GDM1 (cell line): ENCODE data around the gene SHROOM3.

Experiments used
- DNase-seq: peaks from one replicate; lab custom pipeline; 2025; lab: John Stamatoyannopoulos, UW

Gene SHROOM3

GRCh38 chr4:76751612-76752343 lies 316.7 kb downstream of the SHROOM3 start:
- no peak for DNase-seq

- no peak for DNase-seq
Measured at GRCh38 chr4:76752861-76753501, 318.0 kb downstream of the SHROOM3 start.

GRCh38 chr4:76753814-76754213 lies 318.8 kb downstream of the SHROOM3 start:
- no peak for DNase-seq

GRCh38 chr4:76754439-76754838 lies 319.4 kb downstream of the SHROOM3 start:
- DNase-seq: no peak

DNA sequence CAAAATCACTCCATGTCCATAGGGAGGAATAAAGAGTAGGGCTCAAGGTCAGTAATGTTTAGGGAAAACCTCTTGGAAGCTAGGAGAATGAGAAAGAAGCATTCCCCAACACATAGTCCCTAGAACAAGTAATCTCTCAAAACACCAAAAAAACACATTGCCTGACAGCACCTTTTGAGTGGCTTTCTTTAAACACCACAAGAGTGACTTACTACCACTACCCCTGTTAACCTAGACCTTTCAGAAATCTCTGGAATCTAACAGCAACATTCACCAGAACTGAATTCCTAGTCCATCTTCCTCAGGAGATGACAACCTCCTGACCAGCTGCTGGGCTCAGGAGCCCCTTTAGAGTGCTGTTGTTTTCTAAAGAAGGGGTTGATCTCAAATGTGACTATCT lies 320.7 kb downstream of the SHROOM3 start:
- no peak for DNase-seq

GRCh38 chr4:76756416-76756815 lies 321.4 kb downstream of the SHROOM3 start:
- DNase-seq: no peak

DNA sequence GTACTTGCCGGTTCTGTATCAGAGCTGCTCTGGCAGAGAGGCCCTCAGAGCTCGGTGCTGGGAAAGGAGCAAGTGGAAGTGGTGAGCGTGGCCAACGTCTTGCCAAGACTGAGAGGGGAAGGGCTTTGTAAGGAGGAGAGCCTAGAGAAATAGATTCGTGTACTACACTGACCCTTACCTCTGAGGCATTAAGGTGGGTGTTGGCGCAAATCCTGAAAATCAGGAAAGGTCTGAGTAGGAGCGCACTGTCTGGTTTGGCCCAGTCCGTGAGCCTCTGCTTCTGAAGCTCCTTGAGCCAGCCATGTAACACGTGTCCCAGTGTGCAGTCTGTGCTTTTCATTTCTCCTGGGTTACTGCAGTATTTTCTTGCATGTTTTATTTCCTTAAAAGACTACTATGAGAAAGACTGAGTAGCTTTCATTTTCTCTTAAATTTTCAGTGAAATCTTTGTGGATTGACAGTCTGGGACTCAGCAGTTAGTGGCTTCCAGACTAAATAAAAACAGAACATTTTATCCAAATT lies 322.4 kb downstream of the SHROOM3 start:
- DNase-seq: no peak

DNA sequence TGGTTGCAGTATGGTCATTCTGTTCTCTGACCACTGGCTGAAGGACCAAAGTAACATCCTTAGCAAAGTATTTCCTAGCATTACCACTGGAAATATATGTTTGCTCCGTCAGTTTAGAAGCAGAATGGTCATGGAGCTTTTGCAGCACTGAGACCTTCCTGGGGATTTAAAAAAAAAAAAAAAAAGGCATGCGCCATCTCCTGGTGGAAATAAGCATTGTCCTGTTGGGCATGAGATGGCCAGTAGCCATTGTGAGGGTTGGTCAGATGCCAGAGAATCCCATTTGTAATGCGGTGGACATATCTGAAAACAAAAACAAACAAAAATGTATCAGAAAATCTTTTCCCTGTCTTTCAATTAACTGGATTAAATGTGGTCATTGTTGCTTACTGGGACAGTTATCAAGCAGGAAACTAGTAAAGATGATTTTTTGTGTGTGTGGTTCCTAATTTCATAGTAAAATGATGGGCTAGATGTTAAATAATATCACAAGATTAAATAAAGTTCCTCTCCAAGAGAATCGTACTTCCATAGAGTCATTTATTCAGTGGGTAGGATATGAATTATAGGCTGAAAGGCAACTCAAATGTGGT lies 323.4 kb downstream of the SHROOM3 start:
- DNase-seq: no peak

- no peak for DNase-seq
Measured at GRCh38 chr4:76758996-76759395, 324.0 kb downstream of the SHROOM3 start.

DNA sequence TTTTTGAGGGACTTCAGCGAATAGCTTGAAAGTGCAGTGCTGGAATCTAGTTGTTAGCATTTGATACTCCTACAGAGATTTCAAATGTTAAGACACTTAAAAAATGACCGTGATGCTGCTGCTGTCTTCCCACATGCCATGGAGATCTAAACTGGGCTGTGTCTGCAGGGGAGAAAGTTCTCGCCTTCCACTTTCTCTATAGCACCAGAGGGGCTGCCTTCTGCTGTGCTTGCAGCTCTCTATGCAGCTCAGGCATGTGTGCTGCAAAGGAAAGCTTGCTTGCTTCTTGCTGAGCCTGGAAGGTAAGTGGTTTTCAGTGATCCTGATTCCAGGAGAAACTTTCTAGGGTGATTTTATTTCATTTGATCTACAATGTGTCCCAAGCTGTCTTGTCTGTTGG lies 325.2 kb downstream of the SHROOM3 start:
- DNase-seq: no peak

DNA sequence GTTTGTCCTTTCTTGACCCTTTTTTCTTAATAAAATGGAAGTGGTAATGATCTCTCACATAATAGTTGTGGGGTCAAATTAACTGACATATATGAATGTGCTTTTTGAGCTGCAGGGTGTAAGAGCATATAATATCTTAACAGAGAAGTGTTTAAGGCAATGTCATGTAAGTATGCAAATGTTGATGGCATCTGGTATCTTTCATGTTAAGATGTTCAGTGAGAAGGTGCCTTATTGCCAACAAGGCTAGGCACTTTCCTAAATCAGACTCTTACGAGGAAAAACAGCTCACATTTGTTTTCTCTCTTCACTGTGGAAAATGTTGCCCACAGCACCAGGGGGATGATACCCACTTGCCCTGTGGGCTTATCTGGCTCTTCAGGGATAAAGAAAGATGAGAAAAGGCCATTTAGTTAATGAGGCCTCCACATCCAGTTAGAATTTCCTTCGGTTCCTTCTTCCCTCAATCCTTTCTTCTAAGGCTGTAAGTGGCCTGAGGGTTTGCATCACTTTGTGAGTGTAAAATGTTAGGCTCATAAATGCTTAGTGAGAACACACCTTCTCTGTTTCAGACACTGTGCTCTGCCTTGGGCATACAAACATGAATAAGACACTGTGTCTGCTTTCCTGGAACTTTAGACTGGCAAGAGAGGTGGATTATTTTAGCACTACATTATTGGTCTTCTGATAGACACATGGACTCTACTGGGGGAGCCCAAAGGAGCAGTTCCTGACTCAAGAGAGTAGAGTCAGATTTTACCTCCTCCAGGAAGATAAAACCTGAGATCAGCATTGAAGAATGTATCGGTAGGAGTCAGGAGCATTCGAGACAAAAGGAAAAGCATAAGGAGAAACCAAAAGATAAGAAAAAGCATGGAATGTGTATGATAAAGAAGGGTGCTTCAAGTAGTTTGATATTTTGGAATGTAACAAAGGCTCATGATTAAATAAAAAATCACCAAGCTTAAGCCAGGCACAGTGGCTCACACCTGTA lies 327.4 kb downstream of the SHROOM3 start:
- no peak for DNase-seq

GRCh38 chr4:76764251-76764650 lies 329.2 kb downstream of the SHROOM3 start:
- DNase-seq: no peak

GRCh38 chr4:76765473-76766183 lies 330.6 kb downstream of the SHROOM3 start:
- DNase-seq: no peak

GRCh38 chr4:76767983-76768382 lies 333.0 kb downstream of the SHROOM3 start:
- no peak for DNase-seq

DNA sequence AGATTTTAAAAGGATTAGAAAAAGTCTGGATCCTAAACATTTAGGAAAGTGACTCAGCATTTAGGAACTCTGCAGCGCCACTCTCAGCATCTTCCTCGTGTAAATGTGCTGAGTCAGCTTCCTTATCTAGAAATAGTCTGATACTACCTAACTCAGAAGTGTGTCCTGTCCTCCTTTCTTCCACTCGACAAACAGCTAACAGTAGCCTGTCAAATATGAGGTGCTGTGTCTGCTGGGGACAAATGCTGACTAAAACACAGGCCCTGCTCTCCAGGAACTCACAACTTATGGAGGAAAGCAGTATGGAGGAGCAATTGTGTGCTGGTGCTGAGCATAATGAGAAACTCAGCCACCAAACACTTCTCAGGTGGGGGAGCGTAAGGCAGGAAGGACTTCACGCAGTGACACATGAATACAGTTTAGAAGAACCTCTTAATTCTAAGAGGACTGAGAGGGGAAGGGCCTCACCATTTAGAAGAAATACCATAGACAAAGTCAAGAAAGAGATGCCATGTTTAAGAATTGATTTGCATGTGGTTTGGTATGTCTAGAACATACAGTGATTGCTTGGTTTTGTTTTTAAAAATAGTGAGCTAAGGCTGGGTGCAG lies 337.6 kb downstream of the SHROOM3 start:
- DNase-seq: no peak

GRCh38 chr4:76773766-76774165 lies 338.7 kb downstream of the SHROOM3 start:
- no peak for DNase-seq

DNA sequence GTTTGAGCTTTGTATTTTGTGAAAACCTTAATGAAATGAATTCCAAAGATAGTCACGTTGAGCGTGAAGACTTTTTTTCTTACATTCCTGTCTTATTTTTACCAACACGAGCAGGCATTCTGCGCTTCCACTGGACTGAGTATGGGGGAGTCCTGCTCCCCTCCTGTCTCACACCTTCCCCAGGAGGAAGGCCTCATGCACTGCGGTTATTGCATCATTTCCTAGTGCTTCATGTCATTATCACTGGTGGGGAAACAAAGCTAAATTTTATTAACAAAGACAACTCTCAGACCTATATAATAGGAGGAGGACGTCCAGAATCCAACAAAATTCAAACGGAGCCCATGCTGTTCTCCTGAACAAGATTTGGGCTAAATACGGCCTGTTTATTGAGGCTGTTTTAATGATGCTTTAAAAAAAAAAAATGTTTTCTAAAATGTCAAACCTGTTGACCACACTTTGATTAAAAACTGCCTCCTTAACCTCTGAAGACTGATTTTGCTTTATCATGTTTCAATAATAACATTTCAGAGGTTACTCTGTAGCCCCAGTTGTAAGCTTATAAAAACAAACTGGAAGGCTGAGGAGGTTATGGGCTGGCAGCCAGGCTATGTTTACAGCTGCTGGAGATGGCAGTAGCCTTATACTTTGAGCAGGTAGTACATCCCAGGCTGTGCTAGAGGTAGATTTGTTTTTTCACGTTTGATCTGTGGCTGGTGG lies 344.9 kb downstream of the SHROOM3 start:
- DNase-seq: no peak

- no peak for DNase-seq
Measured at GRCh38 chr4:76780781-76781697, 346.0 kb downstream of the SHROOM3 start.
